HepG2 (cell line): Measurements from ENCODE around the gene DYNC1I2. TPM values are rescaled to one million over a fixed set of nuclear protein-coding genes. Genes with fewer than 3 reads are reported as not detected.

Experiments
- BCL6 ChIP-seq: IDR thresholded peaks from 2 replicates; pipeline ENCODE4 v1.6.1; 2016; ENCODE audit warnings: missing genetic modification reagents, missing compliant biosample characterization
- ELF3 ChIP-seq: IDR thresholded peaks from 2 replicates; pipeline ENCODE4 v1.6.1; 2016; ENCODE audit warnings: missing genetic modification reagents, missing compliant biosample characterization
- FOXA3 ChIP-seq: IDR thresholded peaks from 2 replicates; pipeline ENCODE4 v1.6.1; 2016; ENCODE audit warnings: missing genetic modification reagents, missing compliant biosample characterization
- FOXJ3 ChIP-seq: sonication (generic); formaldehyde crosslinking; IDR thresholded peaks from 2 replicates; pipeline ENCODE4 v1.4.0; 2020; ENCODE audit warnings: missing genetic modification reagents, mild to moderate bottlenecking, borderline replicate concordance
- GATAD1 ChIP-seq: IDR thresholded peaks from 2 replicates; pipeline ENCODE4 v1.6.1; 2016; ENCODE audit warnings: missing genetic modification reagents, missing compliant biosample characterization
- GATAD2A ChIP-seq: IDR thresholded peaks from 2 replicates; pipeline ENCODE4 v1.6.1; 2016
- HDAC1 ChIP-seq: sonication (generic); formaldehyde crosslinking; IDR thresholded peaks from 2 replicates; pipeline ENCODE4 v1.5.1; 2020; ENCODE audit warnings: mild to moderate bottlenecking, missing genetic modification reagents
- HMG20A ChIP-seq: IDR thresholded peaks from 2 replicates; pipeline ENCODE4 v1.6.1; 2016; ENCODE audit warnings: borderline replicate concordance
- HNF4A ChIP-seq: sonication (generic); formaldehyde crosslinking; IDR thresholded peaks from 2 replicates; pipeline ENCODE4 v1.4.0; 2020; ENCODE audit warnings: missing genetic modification reagents
- HOXA3 ChIP-seq: sonication (generic); formaldehyde crosslinking; IDR thresholded peaks from 2 replicates; pipeline ENCODE4 v1.5.0; 2020; ENCODE audit warnings: missing genetic modification reagents
- MIXL1 ChIP-seq: IDR thresholded peaks from 2 replicates; pipeline ENCODE4 v1.6.1; 2016
- NFIC ChIP-seq: IDR thresholded peaks from 2 replicates; pipeline ENCODE4 v1.6.1; 2012; ENCODE audit warnings: mild to moderate bottlenecking, low read length, inconsistent platforms
- NR2F2 ChIP-seq: IDR thresholded peaks from 2 replicates; pipeline ENCODE4 v1.6.1; 2012; ENCODE audit warnings: low read depth, inconsistent platforms, borderline replicate concordance
- ONECUT2 ChIP-seq: sonication (generic); formaldehyde crosslinking; IDR thresholded peaks from 2 replicates; pipeline ENCODE4 v1.4.0; 2020; ENCODE audit warnings: missing genetic modification reagents
- PAXIP1 ChIP-seq: sonication (generic); formaldehyde crosslinking; conservative IDR thresholded peaks from 2 replicates; pipeline ENCODE4 v1.4.0; 2020; ENCODE audit warnings: mild to moderate bottlenecking, missing genetic modification reagents, moderate library complexity
- SOX13 ChIP-seq, 3 experiments: fragments of 450-650 bp in 1 of 3; sonication (generic) in 1 of 3; formaldehyde crosslinking in 1 of 3; IDR thresholded peaks in 2 of 3; conservative IDR thresholded peaks in 1 of 3; 2 replicates each; pipeline versions ENCODE4 v1.5.0 to v1.6.1; 2016 to 2020; ENCODE audit warnings: antibody characterized with exemption in 1 of 3, mild to moderate bottlenecking in 1 of 3, missing compliant biosample characterization in 1 of 3, missing genetic modification reagents in 1 of 3, moderate library complexity in 1 of 3
- SOX6 ChIP-seq, 2 experiments: fragments of 450-650 bp in 1 of 2; sonication (generic) in 1 of 2; formaldehyde crosslinking in 1 of 2; IDR thresholded peaks; 2 replicates each; pipeline versions ENCODE4 v1.4.0 to v1.6.1; 2017 to 2020; ENCODE audit warnings: antibody characterized with exemption in 1 of 2, mild to moderate bottlenecking in 1 of 2, missing genetic modification reagents in 1 of 2
- ZBTB26 ChIP-seq: IDR thresholded peaks from 2 replicates; pipeline ENCODE4 v1.6.1; 2016; ENCODE audit warnings: missing compliant biosample characterization, missing genetic modification reagents, borderline replicate concordance
- ZBTB38 ChIP-seq: sonication (generic); formaldehyde crosslinking; IDR thresholded peaks from 2 replicates; pipeline ENCODE4 v1.5.1; 2020; ENCODE audit warnings: mild to moderate bottlenecking, missing genetic modification reagents
- ZNF552 ChIP-seq: sonication (generic); formaldehyde crosslinking; IDR thresholded peaks from 2 replicates; pipeline ENCODE4 v1.9.0; 2022; ENCODE audit warnings: missing genetic modification reagents, mild to moderate bottlenecking, borderline replicate concordance
- ZNF790 ChIP-seq: sonication (generic); formaldehyde crosslinking; IDR thresholded peaks from 2 replicates; pipeline ENCODE4 v1.8.0; 2022; ENCODE audit warnings: missing genetic modification reagents, mild to moderate bottlenecking, borderline replicate concordance
- ZNF83 ChIP-seq: sonication (generic); formaldehyde crosslinking; IDR thresholded peaks from 2 replicates; pipeline ENCODE4 v1.4.0; 2020; ENCODE audit warnings: missing genetic modification reagents, mild to moderate bottlenecking, borderline replicate concordance
- ZSCAN9 ChIP-seq: IDR thresholded peaks from 2 replicates; pipeline ENCODE4 v1.6.1; 2016; ENCODE audit warnings: borderline replicate concordance
- polyA plus RNA-seq, 8 experiments: library from polyadenylated mRNA; depleted of rRNA in 3 of 8; stranded (reverse) in 7 of 8; unstranded in 1 of 8; fragments of >200 nt; fragmentation: Illumina TruSeq in 4 of 8; extraction: Trizol in 4 of 8; gene quantifications; 2 replicates each; pipeline versions ENCODE4 v1.2.1 to v1.2.3, GENCODE V29; 2011 to 2016; ENCODE audit warnings: low read depth in 4 of 8, missing spikeins in 1 of 8, mixed read lengths in 1 of 8; ENCODE audit not compliant: insufficient read depth in 1 of 8
- total RNA-seq, 5 experiments: library from RNA; depleted of rRNA; stranded (reverse); fragments of >200 nt; fragmentation: Illumina TruSeq; extraction: Trizol; gene quantifications; 2 replicates each; pipeline ENCODE4 v1.2.3, GENCODE V29; 2016; ENCODE audit warnings: low read depth in 1 of 5
- TF ChIP-seq, protein P1 (sequence below): sonication (generic); formaldehyde crosslinking; IDR thresholded peaks from 2 replicates; pipeline ENCODE4 v1.5.1; 2020; ENCODE audit warnings: missing genetic modification reagents, mild to moderate bottlenecking, borderline replicate concordance

The DYNC1I2 gene
- total and polyA plus RNA-seq, 2 of the 13 experiments (the other 11 are each of a cell fraction or from before 2014, with no cell fraction given) = 84.0 to 99.8 TPM

DNA sequence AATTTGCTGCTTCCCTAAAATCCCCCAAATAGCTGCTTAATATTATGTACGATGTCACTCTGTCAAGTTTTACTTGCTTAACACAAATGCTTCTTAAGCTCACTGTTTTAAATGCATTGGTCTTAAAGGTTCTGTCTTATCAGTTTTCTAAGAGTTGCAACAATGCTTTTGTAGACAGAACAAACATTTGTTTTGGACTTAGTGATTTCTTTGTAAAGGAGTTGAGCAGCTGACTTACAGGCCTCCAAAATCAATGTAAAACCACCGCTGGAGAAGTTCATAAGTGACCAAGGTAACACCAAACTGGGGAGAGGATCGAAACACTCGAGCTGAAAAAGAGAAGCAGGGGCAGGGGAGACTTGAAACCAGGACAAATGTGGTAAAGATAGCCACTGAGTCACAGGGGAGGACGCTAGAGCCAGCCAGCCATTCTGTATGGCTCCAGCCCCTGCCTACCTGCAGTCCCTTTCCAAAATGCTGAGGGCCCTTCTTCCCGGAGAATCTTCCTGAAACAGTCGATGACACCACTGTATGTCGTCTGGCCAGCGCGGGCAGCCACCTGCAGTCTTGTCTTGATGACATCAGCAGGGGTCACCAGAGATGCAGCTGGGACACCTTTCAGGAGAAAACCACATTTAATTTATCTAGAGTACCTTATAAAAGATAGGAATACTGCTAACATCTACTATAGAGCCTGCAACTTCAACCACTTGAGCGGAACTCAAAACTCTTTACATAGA is 100.2 kb downstream of the DYNC1I2 start (continued):
- peak; percentile 50 for TF ChIP-seq PAXIP1 (CRISPR knock-in tag)
- TF ChIP-seq SOX6 (IDR thresholded peaks at IDR 0.05) = no peak
- TF ChIP-seq SOX6 (CRISPR knock-in tag; IDR thresholded peaks at IDR 0.05) = peak; percentile 95
- TF ChIP-seq GATAD2A (CRISPR knock-in tag) = peak; percentile 85
- no peak for TF ChIP-seq ELF3
- TF ChIP-seq GATAD1 (CRISPR knock-in tag) = no peak
- TF ChIP-seq NR2F2 = peak; percentile 53; the same call in 1 of the 2 replicates
- TF ChIP-seq ZNF83 = no peak
- 0 out of 2 replicates have a peak, but pooled peaks have one; percentile 22 for TF ChIP-seq HNF4A (CRISPR knock-in tag)
- 0 out of 2 replicates have a peak, but pooled peaks have one; percentile 54 for TF ChIP-seq ZBTB38
- TF ChIP-seq ZNF552 (CRISPR knock-in tag) = no peak
- TF ChIP-seq ONECUT2 (CRISPR knock-in tag) = peak; percentile 80; the same call in 1 of the 2 replicates
- peak; percentile 85 for TF ChIP-seq SOX13 (IDR thresholded peaks at IDR 0.05)
- TF ChIP-seq SOX13 (CRISPR knock-in tag; conservative IDR thresholded peaks at IDR 0.05 in 1 of 2, IDR thresholded peaks at IDR 0.05 in 1 of 2) = peak in 1 of 2 experiments; percentile 95; a peak in 2 of 4 replicates
- TF ChIP-seq ZSCAN9 (CRISPR knock-in tag) = no peak
- 0 out of 2 replicates have a peak, but pooled peaks have one; percentile 35 for TF ChIP-seq HDAC1 (CRISPR knock-in tag)
- no peak for TF ChIP-seq ZNF790 (CRISPR knock-in tag)
- peak; percentile 70 for TF ChIP-seq NFIC
- TF ChIP-seq MIXL1 (CRISPR knock-in tag) = no peak
- TF ChIP-seq, protein P1, sequence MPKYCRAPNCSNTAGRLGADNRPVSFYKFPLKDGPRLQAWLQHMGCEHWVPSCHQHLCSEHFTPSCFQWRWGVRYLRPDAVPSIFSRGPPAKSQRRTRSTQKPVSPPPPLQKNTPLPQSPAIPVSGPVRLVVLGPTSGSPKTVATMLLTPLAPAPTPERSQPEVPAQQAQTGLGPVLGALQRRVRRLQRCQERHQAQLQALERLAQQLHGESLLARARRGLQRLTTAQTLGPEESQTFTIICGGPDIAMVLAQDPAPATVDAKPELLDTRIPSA (CRISPR knock-in tag) = no peak
- TF ChIP-seq ZBTB26 = no peak
- TF ChIP-seq HMG20A = peak; percentile 38; the same call in 1 of the 2 replicates
- TF ChIP-seq BCL6 (CRISPR knock-in tag) = peak; percentile 58; the same call in 1 of the 2 replicates
- peak; percentile 38; the same call in 1 of the 2 replicates for TF ChIP-seq FOXJ3
- 0 out of 2 replicates have a peak, but pooled peaks have one; percentile 32 for TF ChIP-seq HOXA3 (CRISPR knock-in tag)
- peak; percentile 54; the same call in 1 of the 2 replicates for TF ChIP-seq FOXA3 (CRISPR knock-in tag)
